H7 (cell line): Measurements from ENCODE around the gene GUCA2A. TPM values are rescaled to one million over a fixed set of nuclear protein-coding genes. Genes with fewer than 3 reads are reported as not detected.

Experiments used
- DNase-seq: peaks from one replicate; pipeline ENCODE4 v3.0.0; 2012
- H3K27me3 ChIP-seq: 2 replicates; pipeline ENCODE4 v1.6.0; 2011; ENCODE audit warnings: mild to moderate bottlenecking, low read length; ENCODE audit not compliant: control insufficient read depth, insufficient read depth
- H3K36me3 ChIP-seq: replicated peaks from 2 replicates; pipeline ENCODE4 v1.5.1; 2011; ENCODE audit warnings: low read length; ENCODE audit not compliant: control insufficient read depth, insufficient read depth
- H3K4me3 ChIP-seq: 2 replicates; pipeline ENCODE4 v1.5.1; 2011; ENCODE audit warnings: low read depth, mild to moderate bottlenecking, control low read depth, low read length, moderate library complexity; ENCODE audit not compliant: insufficient read depth
- total RNA-seq: library from RNA; depleted of rRNA; stranded (reverse); fragments of >200 nt; shearing (Covaris generic); gene quantifications from 2 replicates; pipeline ENCODE4 v1.2.3, GENCODE V29; 2014

The GUCA2A gene
- total RNA-seq, 1 experiment from 2014 or later: not detected

GRCh38 chr1:42171679-42172266 lies 7.2 kb upstream of the GUCA2A start:
- no peak for DNase-seq

DNA sequence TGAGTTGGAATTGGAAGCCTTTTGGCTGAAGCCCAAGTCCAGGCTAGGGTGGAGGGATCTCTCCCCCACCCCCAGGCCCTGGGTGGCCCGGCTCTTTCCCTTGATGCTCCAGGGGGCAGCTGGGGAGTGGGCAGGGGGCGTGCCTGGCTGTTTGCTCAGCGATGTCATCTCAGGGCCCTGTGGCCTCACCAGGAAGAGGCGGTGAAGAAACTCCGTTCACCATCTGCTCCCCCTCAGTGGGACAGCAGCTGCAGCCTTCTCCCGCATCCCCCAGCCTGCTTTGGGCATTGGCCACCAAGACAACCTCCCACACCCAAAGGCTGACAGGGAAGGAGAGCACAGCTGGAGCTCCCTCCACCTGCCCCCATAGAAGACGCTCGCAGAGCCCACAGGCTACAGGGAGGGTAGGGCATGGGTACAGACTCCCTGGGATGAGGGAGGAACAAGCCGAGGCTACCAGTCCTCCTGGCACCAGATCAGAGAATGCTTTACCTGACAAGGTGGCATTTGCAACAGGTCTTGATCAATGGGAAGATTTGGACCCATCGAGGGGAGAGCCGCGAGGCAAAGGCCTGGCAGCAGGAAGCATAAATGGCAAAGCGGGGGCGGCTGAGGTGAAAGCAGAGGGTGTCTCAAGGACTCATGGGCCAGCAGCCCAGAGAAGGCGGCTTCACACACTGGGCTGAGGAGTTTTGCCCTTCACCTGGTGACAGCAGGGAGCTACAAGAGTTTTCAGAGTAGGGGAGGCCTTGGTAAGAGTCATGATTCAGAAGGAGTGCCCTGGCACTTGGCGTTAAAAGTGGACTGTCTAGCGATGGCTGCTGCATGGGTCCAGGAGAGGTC lies 6.5 kb upstream of the GUCA2A start:
- no peak for DNase-seq
- no peaks in the 10 kb centered on the region; the same call in none of the 2 replicates for H3K36me3 ChIP-seq
- no peaks in the 10 kb centered on the region for H3K27me3 ChIP-seq

More at GRCh38 chr1:42171679-42172266, 7.2 kb upstream of the GUCA2A start:
- Histone ChIP-seq H3K27me3 (no peaks in the 10 kb centered on the region), H3K36me3 (no peaks in the 10 kb centered on the region; the same call in none of the 2 replicates), H3K4me3 (no peak overlapping the region)

GRCh38 chr1:42168763-42169162 lies 4.2 kb upstream of the GUCA2A start:
- H3K36me3 ChIP-seq: no peaks in the 10 kb centered on the region; the same call in 1 of the 2 replicates
- no peak overlapping the region for H3K4me3 ChIP-seq
- no peaks in the 10 kb centered on the region for H3K27me3 ChIP-seq
- DNase-seq: no peak

More for the DNA sequence above, 6.5 kb upstream of the GUCA2A start:
- H3K4me3 ChIP-seq: no peak overlapping the region

GRCh38 chr1:42168391-42168670 lies 3.8 kb upstream of the GUCA2A start:
- DNase-seq: no peak
- Histone ChIP-seq H3K27me3 (no peaks in the 10 kb centered on the region), H3K4me3 (no peak overlapping the region), H3K36me3 (no peaks in the 10 kb centered on the region; the same call in 1 of the 2 replicates)

DNA sequence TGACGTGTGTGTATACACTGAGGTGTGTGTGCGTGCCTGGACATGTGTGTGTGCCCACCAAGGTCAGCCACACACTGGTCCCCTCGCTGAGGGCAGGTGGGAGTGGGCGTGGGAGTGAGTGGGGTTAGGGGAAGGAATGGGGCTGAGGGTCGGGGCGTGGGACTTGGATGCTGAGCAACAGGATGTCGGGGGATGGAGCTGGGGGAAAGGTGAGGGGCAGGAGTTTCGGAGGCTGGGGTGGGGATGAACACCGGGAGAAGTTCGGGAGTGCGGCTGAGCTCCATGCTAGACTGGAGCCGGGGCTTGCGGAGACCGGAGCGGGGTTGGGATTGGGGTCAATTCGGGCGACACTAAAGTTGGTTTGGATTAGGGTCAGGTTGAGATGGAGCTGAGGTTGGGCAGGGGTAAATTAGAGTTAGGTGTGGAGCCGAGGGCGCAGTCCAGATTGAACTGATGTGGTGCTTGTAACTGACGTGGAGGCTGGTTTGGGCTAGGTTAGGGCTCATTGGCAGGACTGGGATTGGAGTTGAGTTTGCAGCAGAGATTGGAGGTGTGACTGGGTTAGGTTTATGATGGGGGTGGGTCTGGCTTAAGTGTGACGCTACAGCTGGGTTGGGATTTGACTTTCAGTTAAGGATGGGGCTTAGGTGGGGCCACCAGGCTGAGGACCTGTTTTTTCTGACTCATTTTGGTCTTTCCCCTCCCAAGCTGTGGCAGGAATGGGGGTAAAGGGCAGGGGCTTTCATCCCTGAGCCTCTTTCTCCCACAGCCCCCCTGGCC lies 3.3 kb upstream of the GUCA2A start:
- no peaks in the 10 kb centered on the region for H3K27me3 ChIP-seq
- no peak for DNase-seq
- H3K36me3 ChIP-seq: no peaks in the 10 kb centered on the region; the same call in 1 of the 2 replicates
- no peak overlapping the region; the same call in 1 of the 2 replicates for H3K4me3 ChIP-seq

GRCh38 chr1:42165511-42166210 lies 1.1 kb upstream of the GUCA2A start:
- H3K4me3 ChIP-seq: no peak overlapping the region
- H3K36me3 ChIP-seq: no peaks in the 10 kb centered on the region
- no peaks in the 10 kb centered on the region; the same call in 1 of the 2 replicates for H3K27me3 ChIP-seq
- no peak for DNase-seq

DNA sequence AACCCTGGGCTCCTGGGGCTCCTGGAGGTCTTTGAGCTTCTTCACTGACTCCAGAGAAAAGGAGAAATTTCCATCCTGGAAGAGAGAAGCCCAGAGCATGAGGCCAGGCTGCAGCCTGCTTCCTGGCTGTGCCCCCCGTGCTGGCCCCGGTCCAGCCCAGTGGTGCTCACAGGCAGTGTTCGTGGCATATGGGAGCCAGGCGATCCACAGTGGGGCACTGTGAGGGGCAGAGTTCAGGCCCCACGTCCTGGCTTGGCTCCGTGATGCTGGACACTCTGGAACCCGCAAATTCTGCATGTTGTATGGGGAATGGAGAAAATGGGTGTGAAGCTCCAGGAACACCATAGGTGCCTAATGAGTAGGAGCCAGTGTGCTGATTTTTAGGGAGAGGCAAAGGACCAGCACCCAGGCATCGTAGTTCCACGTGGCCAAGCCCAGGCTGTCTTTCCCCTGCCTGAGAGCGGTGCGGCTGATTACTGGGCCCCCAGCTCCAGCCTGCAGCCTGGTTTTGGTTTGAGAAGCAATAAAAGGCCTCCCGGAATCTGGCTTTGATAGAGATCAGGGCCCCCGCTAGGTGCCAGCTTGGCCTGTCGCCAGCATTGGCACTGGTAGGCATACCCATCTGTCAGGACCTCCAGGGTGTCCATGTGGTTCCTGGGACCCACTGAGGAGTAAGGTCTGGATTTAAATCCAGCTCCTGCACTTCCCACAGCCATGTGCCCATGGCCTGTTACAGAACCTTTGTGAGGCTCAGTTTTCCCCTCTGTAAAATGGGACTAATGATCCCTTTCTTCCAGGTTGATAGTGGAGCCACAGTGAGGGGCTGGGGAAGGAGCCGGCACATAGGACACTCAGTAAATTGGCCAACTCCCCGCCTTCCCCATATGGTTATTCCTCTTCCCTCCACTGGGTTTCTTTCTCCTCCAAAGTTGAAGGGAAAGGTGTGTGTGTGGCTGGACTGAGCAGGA lies 725 bp downstream of the GUCA2A start:
- no peaks in the 10 kb centered on the region; the same call in 1 of the 2 replicates for H3K27me3 ChIP-seq
- no peaks in the 10 kb centered on the region for H3K36me3 ChIP-seq
- no peak for DNase-seq
- H3K4me3 ChIP-seq: no peak overlapping the region

DNA sequence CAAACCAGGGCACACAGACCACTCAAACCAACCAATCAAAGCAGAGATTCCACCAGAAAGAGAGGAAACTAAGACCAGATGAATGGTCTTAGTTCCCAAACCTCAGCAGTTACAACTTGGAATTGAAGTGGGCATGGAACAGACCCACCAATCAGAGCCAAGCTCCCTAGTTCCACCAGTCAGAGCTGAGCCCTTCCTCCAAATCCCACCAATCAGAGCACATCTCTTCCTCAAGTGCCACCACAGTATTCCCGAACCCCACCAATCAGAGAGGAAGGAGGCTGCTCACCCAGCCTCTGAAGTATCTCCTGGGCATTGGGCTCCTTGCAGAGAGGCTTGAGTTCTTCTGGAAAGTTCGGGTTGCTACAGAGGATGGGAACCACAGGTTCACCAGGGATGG lies 1.4 kb downstream of the GUCA2A start:
- no peaks in the 10 kb centered on the region for H3K36me3 ChIP-seq
- no peaks in the 10 kb centered on the region; the same call in 1 of the 2 replicates for H3K27me3 ChIP-seq
- no peak overlapping the region for H3K4me3 ChIP-seq
- DNase-seq: no peak

DNA sequence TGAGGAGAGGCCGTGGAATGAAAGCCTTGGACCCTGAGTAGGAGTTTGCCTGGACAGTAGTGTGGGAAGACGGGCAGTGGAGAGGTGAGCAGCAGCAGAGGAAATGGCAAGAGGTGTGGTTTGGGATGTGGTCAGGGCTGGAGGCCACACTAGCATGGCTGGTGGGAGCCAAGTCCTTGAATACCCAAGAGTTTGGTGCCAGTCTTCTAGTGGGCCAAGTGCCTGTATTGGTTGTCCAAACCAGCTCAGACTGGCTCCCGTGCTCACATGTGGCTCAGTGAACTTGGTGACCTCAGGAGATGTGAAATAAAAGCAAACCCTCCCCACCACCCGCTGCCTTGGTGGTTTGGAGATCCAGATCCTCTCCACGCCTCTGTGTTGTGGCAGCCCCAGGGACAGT lies 2.4 kb downstream of the GUCA2A start:
- Histone ChIP-seq H3K4me3 (no peak overlapping the region), H3K27me3 (no peaks in the 10 kb centered on the region; the same call in 1 of the 2 replicates), H3K36me3 (no peaks in the 10 kb centered on the region)
- DNase-seq: no peak

DNA sequence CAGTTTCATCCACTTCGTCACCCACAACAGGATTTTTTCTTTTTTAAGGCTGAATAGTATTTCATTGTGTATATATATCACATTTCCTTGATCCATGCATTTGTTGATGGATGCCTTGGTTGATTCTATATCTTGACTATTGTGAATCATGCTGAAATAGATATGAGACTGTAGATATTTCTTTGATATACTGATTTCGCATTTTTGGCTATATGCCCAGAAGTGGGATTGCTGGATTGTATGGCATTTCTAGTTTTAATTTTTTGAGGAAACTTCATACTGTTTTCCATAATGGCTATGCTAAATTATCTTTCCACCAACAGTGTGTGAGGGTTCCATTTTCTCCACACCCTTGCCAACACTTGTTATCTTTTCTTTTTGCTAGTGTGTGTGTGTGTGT lies 6.4 kb downstream of the GUCA2A start:
- no peak for DNase-seq
- no peaks in the 10 kb centered on the region for H3K36me3 ChIP-seq
- no peak overlapping the region for H3K4me3 ChIP-seq

DNA sequence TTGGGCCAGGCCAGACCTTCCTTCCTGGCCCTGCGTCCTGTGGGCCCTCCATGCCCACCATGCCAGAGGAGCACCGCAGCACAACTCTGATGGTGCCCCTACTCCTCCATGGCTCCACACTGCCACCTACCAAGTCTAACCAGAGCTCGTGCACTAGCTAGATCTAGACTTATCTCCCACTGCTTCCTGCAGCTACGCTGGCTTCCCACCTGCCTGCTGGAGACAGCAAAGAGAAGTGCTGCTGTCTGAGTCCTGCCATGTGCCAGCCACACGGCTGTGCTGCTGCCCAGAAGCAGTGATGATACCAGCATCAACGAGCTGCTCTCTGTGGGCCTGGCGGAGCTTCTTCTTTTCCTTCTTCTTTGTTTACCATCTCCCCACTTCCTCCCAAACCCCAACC lies 6.9 kb downstream of the GUCA2A start:
- no peak for DNase-seq

More for the DNA sequence above, 6.4 kb downstream of the GUCA2A start:
- no peaks in the 10 kb centered on the region; the same call in 1 of the 2 replicates for H3K27me3 ChIP-seq

DNA sequence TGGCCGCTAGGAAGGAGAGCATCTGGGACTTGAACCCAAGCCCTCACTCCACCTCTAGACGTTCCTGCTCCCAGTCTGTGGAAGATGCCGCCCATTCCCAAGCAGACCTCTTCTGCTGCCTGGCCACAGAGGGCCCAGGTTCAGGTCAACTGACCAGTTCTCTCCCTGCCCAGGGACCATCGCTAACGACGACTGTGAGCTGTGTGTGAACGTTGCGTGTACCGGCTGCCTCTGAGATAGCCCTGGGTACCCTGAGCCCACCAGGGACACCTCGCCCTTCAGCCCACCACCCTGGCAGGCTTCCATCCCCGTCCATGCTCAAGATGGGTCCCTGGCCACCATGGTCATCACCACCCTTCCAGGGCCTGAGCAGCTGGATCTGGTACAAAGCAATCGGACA lies 9.2 kb downstream of the GUCA2A start:
- H3K4me3 ChIP-seq: no peak overlapping the region
- H3K27me3 ChIP-seq: no peaks in the 10 kb centered on the region
- H3K36me3 ChIP-seq: no peaks in the 10 kb centered on the region
- DNase-seq: no peak

More for the DNA sequence above, 6.9 kb downstream of the GUCA2A start:
- Histone ChIP-seq H3K36me3 (no peaks in the 10 kb centered on the region), H3K4me3 (no peak overlapping the region), H3K27me3 (no peaks in the 10 kb centered on the region; the same call in 1 of the 2 replicates)

- Histone ChIP-seq H3K36me3 (no peaks in the 10 kb centered on the region), H3K4me3 (no peak overlapping the region), H3K27me3 (no peaks in the 10 kb centered on the region)
- DNase-seq: no peak
Observed at GRCh38 chr1:42154685-42155084, 9.9 kb downstream of the GUCA2A start.
